Measurements from ENCODE around the gene MTFP1.

DNA sequence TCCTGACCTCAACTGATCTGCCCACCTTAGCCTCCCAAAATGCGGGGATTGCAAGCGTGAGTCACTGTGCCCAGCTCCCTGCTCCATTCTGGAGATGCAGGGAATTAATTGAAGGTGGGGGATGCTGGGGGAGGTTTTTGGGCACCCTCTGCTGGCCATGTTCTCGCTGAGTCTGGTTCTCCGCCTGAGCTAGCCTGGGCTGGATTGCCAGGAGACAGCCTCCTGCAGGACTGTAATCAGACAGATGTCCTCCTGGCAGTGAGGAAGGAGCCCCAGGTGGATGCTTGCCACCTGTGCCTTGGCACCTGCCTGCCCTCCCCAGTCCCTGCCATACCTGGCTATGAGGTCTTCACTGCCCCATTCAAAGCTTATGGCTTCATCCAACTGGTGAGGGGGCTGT lies 5.4 kb downstream of the MTFP1 start:
- TF ChIP-seq, protein P1, sequence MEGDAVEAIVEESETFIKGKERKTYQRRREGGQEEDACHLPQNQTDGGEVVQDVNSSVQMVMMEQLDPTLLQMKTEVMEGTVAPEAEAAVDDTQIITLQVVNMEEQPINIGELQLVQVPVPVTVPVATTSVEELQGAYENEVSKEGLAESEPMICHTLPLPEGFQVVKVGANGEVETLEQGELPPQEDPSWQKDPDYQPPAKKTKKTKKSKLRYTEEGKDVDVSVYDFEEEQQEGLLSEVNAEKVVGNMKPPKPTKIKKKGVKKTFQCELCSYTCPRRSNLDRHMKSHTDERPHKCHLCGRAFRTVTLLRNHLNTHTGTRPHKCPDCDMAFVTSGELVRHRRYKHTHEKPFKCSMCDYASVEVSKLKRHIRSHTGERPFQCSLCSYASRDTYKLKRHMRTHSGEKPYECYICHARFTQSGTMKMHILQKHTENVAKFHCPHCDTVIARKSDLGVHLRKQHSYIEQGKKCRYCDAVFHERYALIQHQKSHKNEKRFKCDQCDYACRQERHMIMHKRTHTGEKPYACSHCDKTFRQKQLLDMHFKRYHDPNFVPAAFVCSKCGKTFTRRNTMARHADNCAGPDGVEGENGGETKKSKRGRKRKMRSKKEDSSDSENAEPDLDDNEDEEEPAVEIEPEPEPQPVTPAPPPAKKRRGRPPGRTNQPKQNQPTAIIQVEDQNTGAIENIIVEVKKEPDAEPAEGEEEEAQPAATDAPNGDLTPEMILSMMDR (IDR thresholded peaks at IDR 0.05): no peak
- no peak for TF ChIP-seq POLR2A (IDR thresholded peaks at IDR 0.05)

Data from lower leg skin (tissue), 3 donors.